Activated T-helper 17 cell treated with anti-CD3 and anti-CD28 coated beads, Interleukin-2, amount 50 U/mL, for 72 hours (primary cell): Measurements from ENCODE around the gene PROB1. TPM values are rescaled to one million over a fixed set of nuclear protein-coding genes. Genes with fewer than 3 reads are reported as not detected.
"Not testable (repeated sequence)": the region's sequence is repeated elsewhere in the genome, so short reads cannot be mapped to it uniquely, and the experiment has no call there.

Experiments used
- ATAC-seq: fragments of 150-1000 bp; cut with Tn5 transposase; replicated peaks from 2 replicates; pipeline ENCODE4 v1.10.0; 2021; ENCODE audit warnings: mild to moderate bottlenecking, moderate library complexity
- H3K27ac Mint-ChIP-seq: one replicate; pipeline ENCODE4 v1.8.0; 2022; ENCODE audit warnings: mixed read lengths
- H3K27me3 Mint-ChIP-seq: one replicate; pipeline ENCODE4 v1.8.0; 2022; ENCODE audit warnings: mixed read lengths
- H3K36me3 Mint-ChIP-seq: one replicate; pipeline ENCODE4 v1.8.0; 2022; ENCODE audit warnings: low read depth, mild to moderate bottlenecking, mixed read lengths
- H3K4me1 Mint-ChIP-seq: one replicate; pipeline ENCODE4 v1.8.0; 2022; ENCODE audit warnings: mixed read lengths
- H3K4me3 Mint-ChIP-seq: one replicate; pipeline ENCODE4 v1.8.0; 2022; ENCODE audit warnings: mild to moderate bottlenecking, mixed read lengths
- H3K9me3 Mint-ChIP-seq: one replicate; pipeline ENCODE4 v1.8.0; 2022; ENCODE audit warnings: mixed read lengths
- total RNA-seq, 2 donors: library from RNA; stranded (reverse); gene quantifications; one replicate each; pipeline ENCODE4 v1.2.3, GENCODE V29; 2022

The PROB1 gene
- total RNA-seq, 2 donors from 2014 or later = 4.7 to 6.4 TPM

DNA sequence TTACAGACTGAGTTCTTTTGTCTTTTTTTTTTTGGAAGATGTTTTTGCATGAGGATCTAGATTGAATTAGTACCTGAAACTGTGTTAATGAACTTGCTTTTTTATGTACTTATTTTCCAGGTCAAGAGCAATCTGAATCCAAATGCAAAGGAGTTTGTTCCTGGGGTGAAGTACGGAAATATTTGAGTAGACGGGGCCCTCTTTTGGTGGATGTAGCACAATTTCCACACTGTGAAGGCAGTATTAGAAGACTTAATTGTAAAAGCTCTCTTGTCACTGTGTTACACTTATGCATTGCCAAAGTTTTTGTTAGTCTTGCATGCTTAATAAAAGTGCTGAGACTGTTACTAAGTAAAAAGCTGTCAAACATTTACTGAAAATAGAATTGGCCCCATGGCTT lies 26.3 kb downstream of the PROB1 start:
- Mint-ChIP-seq H3K9me3 (no peaks in the 10 kb centered on the region), H3K4me3 (no peak overlapping the region), H3K27me3 (no peaks in the 10 kb centered on the region), H3K4me1 (peaks cover 12% of the 10 kb centered on the region), H3K27ac (no peak overlapping the region), H3K36me3 (peaks cover 92% of the 10 kb centered on the region)
- no peak for ATAC-seq

DNA sequence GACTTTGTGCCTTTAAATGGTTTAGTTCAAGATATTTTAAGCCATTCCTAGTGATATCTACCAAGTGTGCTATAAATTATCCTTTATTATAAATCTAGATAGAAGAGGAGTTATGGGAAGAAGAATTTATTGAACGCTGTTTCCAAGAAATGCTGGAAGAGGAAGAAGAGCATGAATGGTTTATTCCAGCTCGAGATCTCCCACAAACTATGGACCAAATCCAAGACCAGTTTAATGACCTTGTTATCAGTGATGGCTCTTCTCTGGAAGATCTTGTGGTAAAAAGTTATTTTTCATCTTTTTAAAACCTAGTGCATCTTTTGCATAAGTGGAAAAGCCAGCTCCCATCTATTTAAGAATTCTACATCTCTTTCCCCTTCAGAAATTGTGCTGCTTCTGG lies 30.4 kb downstream of the PROB1 start:
- H3K9me3 Mint-ChIP-seq = no peaks in the 10 kb centered on the region
- H3K27ac Mint-ChIP-seq = peak overlapping the region; percentile 63
- H3K4me3 Mint-ChIP-seq = no peak overlapping the region
- no peaks in the 10 kb centered on the region for H3K27me3 Mint-ChIP-seq
- no peaks in the 10 kb centered on the region for H3K4me1 Mint-ChIP-seq
- no peak for ATAC-seq
- H3K36me3 Mint-ChIP-seq = peaks cover 90% of the 10 kb centered on the region

GRCh38 chr5:139363937-139364336 lies 31.0 kb downstream of the PROB1 start:
- no peaks in the 10 kb centered on the region for H3K4me1 Mint-ChIP-seq
- H3K27me3 Mint-ChIP-seq = no peaks in the 10 kb centered on the region
- H3K9me3 Mint-ChIP-seq = no peaks in the 10 kb centered on the region
- H3K36me3 Mint-ChIP-seq = peaks cover 89% of the 10 kb centered on the region
- no peak for ATAC-seq
- no peak overlapping the region for H3K4me3 Mint-ChIP-seq
- peak overlapping the region; percentile 63 for H3K27ac Mint-ChIP-seq

DNA sequence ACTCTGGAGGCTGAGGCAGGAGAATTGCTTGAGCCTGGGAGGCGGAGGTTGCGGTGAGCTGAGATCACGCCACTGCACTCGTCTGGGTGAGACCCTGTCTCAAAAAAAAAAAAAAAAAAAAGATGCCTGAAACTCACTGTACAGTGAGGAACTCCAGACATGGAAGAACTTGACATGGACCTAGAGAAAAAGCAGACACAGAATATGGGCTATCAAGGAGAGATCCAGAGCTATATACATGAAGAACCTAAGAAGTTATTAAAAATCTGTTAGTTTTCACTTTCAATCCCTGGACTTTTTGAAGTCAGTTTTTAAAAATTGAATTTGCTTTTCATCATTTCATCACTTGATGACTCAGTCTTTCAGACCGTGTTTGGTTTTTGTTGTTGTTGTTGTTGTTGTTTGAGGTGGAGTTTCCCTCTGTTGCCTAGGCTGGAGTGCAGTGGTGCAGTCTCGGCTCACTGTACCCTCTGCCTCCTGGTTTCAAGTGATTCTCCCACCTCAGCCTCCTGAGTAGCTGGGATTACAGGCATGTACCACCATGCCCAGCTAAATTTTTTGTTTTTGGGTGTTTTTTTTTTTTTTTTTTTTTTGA lies 33.0 kb downstream of the PROB1 start:
- ATAC-seq = peak; percentile 26
- peaks cover 88% of the 10 kb centered on the region for H3K36me3 Mint-ChIP-seq
- H3K27ac Mint-ChIP-seq = peak overlapping the region; percentile 33
- H3K27me3 Mint-ChIP-seq = no peaks in the 10 kb centered on the region
- H3K9me3 Mint-ChIP-seq = no peaks in the 10 kb centered on the region
- peaks cover 13% of the 10 kb centered on the region for H3K4me1 Mint-ChIP-seq
- no peak overlapping the region for H3K4me3 Mint-ChIP-seq

GRCh38 chr5:139360384-139360783 lies 34.5 kb downstream of the PROB1 start:
- Mint-ChIP-seq H3K27ac (no peak overlapping the region), H3K4me3 (no peak overlapping the region), H3K4me1 (peaks cover 13% of the 10 kb centered on the region), H3K36me3 (peaks cover 88% of the 10 kb centered on the region), H3K9me3 (no peaks in the 10 kb centered on the region), H3K27me3 (no peaks in the 10 kb centered on the region)
- no peak for ATAC-seq

GRCh38 chr5:139358064-139358463 lies 36.8 kb downstream of the PROB1 start:
- Mint-ChIP-seq H3K9me3 (no peaks in the 10 kb centered on the region), H3K4me3 (no peak overlapping the region), H3K4me1 (peaks cover 18% of the 10 kb centered on the region), H3K27ac (no peak overlapping the region), H3K27me3 (no peaks in the 10 kb centered on the region), H3K36me3 (peaks cover 84% of the 10 kb centered on the region)
- no peak for ATAC-seq

DNA sequence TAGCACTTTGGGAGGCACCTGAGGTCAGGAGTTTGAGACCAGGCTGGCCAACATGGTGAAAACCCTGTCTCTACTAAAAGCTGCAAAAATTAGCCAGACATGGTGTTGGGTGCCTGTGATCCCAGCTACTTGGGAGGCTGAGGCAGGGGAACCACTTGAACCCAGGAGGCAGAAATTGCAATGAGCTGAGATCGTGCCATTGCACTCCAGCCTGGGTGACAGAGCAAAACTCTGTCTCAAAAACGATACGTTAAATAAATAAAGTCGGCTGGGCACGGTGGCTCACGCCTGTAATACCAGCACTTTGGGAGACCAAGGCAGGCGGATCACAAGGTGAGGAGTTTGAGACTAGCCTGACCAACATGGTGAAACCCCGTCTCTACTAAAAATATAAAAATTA lies 39.0 kb downstream of the PROB1 start:
- H3K9me3 Mint-ChIP-seq, ATAC-seq, H3K27me3 Mint-ChIP-seq: not testable (repeated sequence)

DNA sequence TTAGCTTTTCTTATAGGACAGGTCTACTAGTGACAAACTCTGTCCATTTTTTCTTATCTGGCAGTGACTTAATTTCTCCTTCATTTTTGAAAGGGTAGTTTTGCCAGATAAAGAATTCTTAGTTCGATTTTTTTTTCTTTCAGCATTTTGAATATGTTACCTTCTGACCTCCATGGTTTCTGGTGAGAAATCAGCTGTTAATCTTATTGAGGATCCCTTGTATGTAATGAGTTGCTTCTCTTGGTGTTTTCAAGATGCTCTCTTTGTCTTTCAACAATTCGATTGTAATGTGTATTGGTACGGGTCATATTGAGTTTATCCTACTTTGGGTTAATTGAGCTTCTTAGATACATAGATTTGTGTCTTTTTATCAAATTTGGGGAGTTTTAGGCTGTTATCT lies 40.7 kb downstream of the PROB1 start:
- no peaks in the 10 kb centered on the region for H3K27me3 Mint-ChIP-seq
- H3K4me3 Mint-ChIP-seq = no peak overlapping the region
- H3K9me3 Mint-ChIP-seq = no peaks in the 10 kb centered on the region
- peaks cover 18% of the 10 kb centered on the region for H3K4me1 Mint-ChIP-seq
- ATAC-seq = no peak
- no peak overlapping the region for H3K27ac Mint-ChIP-seq
- peaks cover 81% of the 10 kb centered on the region for H3K36me3 Mint-ChIP-seq

More for the DNA sequence above, 39.0 kb downstream of the PROB1 start:
- Mint-ChIP-seq H3K36me3 (peaks cover 85% of the 10 kb centered on the region), H3K4me1 (peaks cover 18% of the 10 kb centered on the region)
- not testable (repeated sequence) for H3K4me3 Mint-ChIP-seq, H3K27ac Mint-ChIP-seq

GRCh38 chr5:139347863-139348262 lies 47.0 kb downstream of the PROB1 start:
- H3K4me3 Mint-ChIP-seq, H3K27ac Mint-ChIP-seq, H3K9me3 Mint-ChIP-seq, H3K27me3 Mint-ChIP-seq, ATAC-seq: not testable (repeated sequence)
- Mint-ChIP-seq H3K4me1 (peaks cover 18% of the 10 kb centered on the region), H3K36me3 (peaks cover 81% of the 10 kb centered on the region)

- Mint-ChIP-seq H3K4me3 (peak overlapping the region; percentile 100), H3K36me3 (peaks cover 82% of the 10 kb centered on the region), H3K4me1 (peaks cover 28% of the 10 kb centered on the region)
- ATAC-seq, H3K27me3 Mint-ChIP-seq, H3K27ac Mint-ChIP-seq, H3K9me3 Mint-ChIP-seq: not testable (repeated sequence)
Observed at GRCh38 chr5:139345442-139345841, 49.5 kb downstream of the PROB1 start.

DNA sequence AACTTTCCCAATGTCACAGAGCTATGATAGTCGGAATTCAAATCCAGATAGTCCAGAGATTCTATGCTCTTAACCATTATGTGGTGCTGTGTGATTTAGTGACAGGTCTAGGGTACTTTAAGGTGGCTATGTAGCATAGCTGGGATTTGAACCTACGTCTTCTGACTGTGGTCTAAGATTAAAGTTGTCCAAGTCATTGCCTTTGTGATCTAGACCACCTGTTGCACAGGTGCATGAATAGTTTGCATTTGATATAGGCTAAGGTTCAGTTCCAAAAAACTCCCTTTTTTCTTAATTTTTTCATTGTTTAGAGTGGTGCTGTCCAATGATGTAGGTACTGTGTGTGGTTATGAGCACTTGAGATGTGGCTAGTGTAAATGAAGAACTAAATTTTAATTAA lies 50.7 kb downstream of the PROB1 start:
- Mint-ChIP-seq H3K4me1 (peaks cover 28% of the 10 kb centered on the region), H3K27me3 (no peaks in the 10 kb centered on the region), H3K4me3 (peak overlapping the region; percentile 100), H3K9me3 (no peaks in the 10 kb centered on the region), H3K27ac (no peak overlapping the region), H3K36me3 (peaks cover 76% of the 10 kb centered on the region)
- ATAC-seq = no peak

DNA sequence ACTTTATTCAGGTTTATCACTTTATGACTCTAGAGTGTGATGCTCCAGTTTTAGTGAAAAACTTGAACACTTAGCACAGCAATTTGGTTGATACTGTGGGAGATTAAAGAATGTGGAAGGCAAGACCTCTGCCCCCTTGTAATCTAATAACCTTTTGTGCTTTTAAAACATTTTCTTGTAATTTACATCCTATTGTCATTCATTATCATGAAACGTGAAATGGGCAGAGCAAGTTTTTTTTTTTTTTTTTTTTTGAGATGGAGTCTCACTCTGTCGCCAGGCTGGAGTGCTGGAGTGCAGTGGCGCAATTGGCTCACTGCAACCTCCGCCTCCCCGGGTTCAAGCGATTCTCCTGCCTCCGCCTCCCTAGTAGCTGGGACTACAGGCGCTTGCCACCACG lies 51.4 kb downstream of the PROB1 start:
- Mint-ChIP-seq H3K4me3 (peak overlapping the region; percentile 100), H3K9me3 (no peaks in the 10 kb centered on the region), H3K4me1 (peaks cover 28% of the 10 kb centered on the region), H3K36me3 (peaks cover 69% of the 10 kb centered on the region), H3K27ac (peak overlapping the region; percentile 99), H3K27me3 (no peaks in the 10 kb centered on the region)
- ATAC-seq = no peak

DNA sequence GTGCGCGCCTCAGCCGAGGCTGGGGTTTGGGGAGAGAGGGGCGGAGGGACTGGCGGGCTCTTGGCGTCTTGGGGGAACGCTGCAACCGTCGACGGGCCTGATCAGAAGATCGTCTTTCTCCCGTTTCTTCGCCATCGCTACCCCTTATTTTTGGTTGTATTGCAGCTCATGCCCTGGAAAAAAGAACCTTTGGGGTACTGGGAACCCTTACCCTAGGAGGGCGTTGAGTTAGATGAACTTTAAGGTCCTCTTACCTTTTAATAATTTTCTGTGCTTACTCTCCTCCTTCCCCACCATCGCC lies 52.5 kb downstream of the PROB1 start:
- no peak for ATAC-seq
- Mint-ChIP-seq H3K27ac (peak overlapping the region; percentile 99), H3K9me3 (no peaks in the 10 kb centered on the region), H3K4me1 (peaks cover 28% of the 10 kb centered on the region), H3K36me3 (peaks cover 61% of the 10 kb centered on the region), H3K4me3 (peak overlapping the region; percentile 100), H3K27me3 (no peaks in the 10 kb centered on the region)

- H3K4me1 Mint-ChIP-seq = peaks cover 29% of the 10 kb centered on the region
- peak within 1 kb of the TSS; percentile 100 for H3K4me3 Mint-ChIP-seq
- peak within 1 kb of the TSS; percentile 99 for H3K27ac Mint-ChIP-seq
- H3K27me3 Mint-ChIP-seq = no peaks in the 10 kb centered on the region
- peaks cover 56% of the 10 kb centered on the region for H3K36me3 Mint-ChIP-seq
- ATAC-seq = peak; percentile 92
- H3K9me3 Mint-ChIP-seq = no peaks in the 10 kb centered on the region
Observed at GRCh38 chr5:139341689-139342422, 53.0 kb downstream of the PROB1 start, which contains the start of gene PAIP2. TSS of gene PAIP2 (plus strand) at chr5:139341854. CDS start at chr5:139363785, 21,931 bp downstream.

GRCh38 chr5:139341187-139341688 lies 53.7 kb downstream of the PROB1 start:
- ATAC-seq = no peak
- H3K4me3 Mint-ChIP-seq = peak overlapping the region; percentile 100
- peaks cover 51% of the 10 kb centered on the region for H3K36me3 Mint-ChIP-seq
- H3K27ac Mint-ChIP-seq = peak overlapping the region; percentile 99
- no peaks in the 10 kb centered on the region for H3K27me3 Mint-ChIP-seq
- H3K4me1 Mint-ChIP-seq = peaks cover 33% of the 10 kb centered on the region
- no peaks in the 10 kb centered on the region for H3K9me3 Mint-ChIP-seq
